Measurements from ENCODE around the gene SFTPD. TPM values are rescaled to one million over a fixed set of nuclear protein-coding genes. Genes with fewer than 3 reads are reported as not detected.

SFTPD gene
- total and polyA plus RNA-seq, 2 of the 8 experiments (the other 6 are each of a cell fraction or from before 2014, with no cell fraction given), result 0.21 to 0.54 TPM

- no peak overlapping the region for H3K18ac ChIP-seq (ENCODE audit: extremely low read depth, low read length)
- no peak overlapping the region for H2AFZ ChIP-seq (ENCODE audit: low read length)
- no peaks in the 10 kb centered on the region for H3K23me2 ChIP-seq (ENCODE audit: low read depth, low read length)
- no peak overlapping the region for H2BK20ac ChIP-seq (ENCODE audit: low read length)
- H3K23ac ChIP-seq (ENCODE audit: insufficient read length), result no peak overlapping the region
- H3K36me3 ChIP-seq (ENCODE audit: control insufficient read depth in 2 of 4, insufficient read depth in 4 of 4, low read length in 3 of 4), result no peaks in the 10 kb centered on the region
- no peak overlapping the region for H4K5ac ChIP-seq (ENCODE audit: insufficient read length, low read depth, low read length)
- peaks cover 0 to 14% (median 10%) of the 10 kb centered on the region in 4 experiments; a peak in 5 of 7 replicates for H3K27me3 ChIP-seq (replicated peaks in 1 of 4; ENCODE audit: control insufficient read depth in 3 of 4, extremely low read depth in 1 of 4, insufficient read depth in 3 of 4, low read length in 3 of 4)
- peak in 1 of 2 experiments; percentile 39 for DNase-seq (ENCODE audit: low read depth in 1 of 2, low spot score in 2 of 2)
- no peak overlapping the region for H2BK120ac ChIP-seq (replicated peaks; ENCODE audit: low read depth, low read length)
- no peak overlapping the region for H3K14ac ChIP-seq (ENCODE audit: insufficient read length)
- TF ChIP-seq CBX8 (IDR thresholded peaks at IDR 0.05; ENCODE audit: borderline replicate concordance, low read depth, low read length), result no peak
- no peaks in the 10 kb centered on the region for H4K20me1 ChIP-seq (replicated peaks in 1 of 2; ENCODE audit: control insufficient read depth in 1 of 2, insufficient read depth in 2 of 2, low read length in 2 of 2)
- H3K9ac ChIP-seq (replicated peaks in 1 of 4; ENCODE audit: extremely low read depth in 1 of 4, low read depth in 3 of 4, low read length in 3 of 4), result no peak overlapping the region
- no peak overlapping the region for H3K27ac ChIP-seq (ENCODE audit: low read depth, low read length)
- H4K8ac ChIP-seq (ENCODE audit: extremely low read depth, insufficient read depth, low read length), result no peak overlapping the region
- no peak overlapping the region for H3K4me2 ChIP-seq (ENCODE audit: insufficient read depth in 1 of 2, low read depth in 2 of 2, low read length in 2 of 2)
- H3K4me1 ChIP-seq (replicated peaks in 1 of 4; ENCODE audit: control insufficient read depth in 3 of 4, insufficient read depth in 4 of 4, low read length in 3 of 4), result peaks cover 0 to 2% (median under 1%) of the 10 kb centered on the region in 4 experiments; a peak in 2 of 7 replicates
- 0 out of 2 replicates have a peak overlapping the region, but pooled peaks have one; percentile 29 for H2AK5ac ChIP-seq (ENCODE audit: low read depth, low read length)
- CTCF ChIA-PET (ENCODE audit: partially characterized antibody), result interaction anchor here (0.9 to 1.8 kb wide), 6 partner anchors 10 to 175 kb away, joined by 3 to 8 read pairs (median 5); no protein-coding TSS in a partner anchor
- no peak overlapping the region for H3K56ac ChIP-seq (replicated peaks; ENCODE audit: insufficient read length, low read depth, low read length)
- H3K79me1 ChIP-seq (ENCODE audit: low read depth, low read length), result no peaks in the 10 kb centered on the region
- H2BK15ac ChIP-seq (ENCODE audit: low read length), result no peak overlapping the region
- no peak overlapping the region for H4K91ac ChIP-seq (replicated peaks; ENCODE audit: insufficient read length, low read length)
- no peak overlapping the region for H2BK5ac ChIP-seq (ENCODE audit: low read depth, low read length)
- H3K4ac ChIP-seq (replicated peaks; ENCODE audit: insufficient read length, low read depth, low read length), result no peak overlapping the region
- POLR2A ChIA-PET (ENCODE audit: partially characterized antibody), result no interaction called here
- H3K79me2 ChIP-seq (ENCODE audit: control insufficient read depth in 1 of 2, insufficient read depth in 2 of 2, low read length in 2 of 2), result no peaks in the 10 kb centered on the region
- H3K4me3 ChIP-seq (ENCODE audit: extremely low read depth in 1 of 4, insufficient read depth in 2 of 4, low read depth in 3 of 4, low read length in 4 of 4), result no peak overlapping the region
- no peak for FAIRE-seq
- no peaks in the 10 kb centered on the region for H3K9me3 ChIP-seq (ENCODE audit: insufficient read depth in 2 of 2, low read depth in 1 of 2, low read length in 1 of 2)
- no peak overlapping the region for H2BK12ac ChIP-seq (ENCODE audit: low read depth, low read length)
- 81% methylated on average over 2 of the region's 2 CpGs; no CpG with 5 or more reads in 1 of the 2 experiments for WGBS, 2 experiments (ENCODE audit: extremely low coverage in 1 of 2, insufficient coverage in 1 of 2, insufficient read length in 1 of 2, insufficient replicate concordance in 2 of 2, low coverage in 1 of 2, low lambda C conversion rate in 2 of 2, missing lambda C conversion rate in 1 of 2)
Observed at GRCh38 chr10:79930751-79931150, 18.2 kb downstream of the SFTPD start.
